Kidney glomerular epithelial cell (primary cell): ENCODE data around the gene KIAA0040.
A peak's percentile ranks its signal among the peaks of the same experiment; 100 is the strongest.

ENCODE experiments used
- DNase-seq: peaks from one replicate; lab custom pipeline; 2025; lab: John Stamatoyannopoulos, UW

KIAA0040 gene

GRCh38 chr1:175192630-175193526 lies at the start of gene KIAA0040:
KIAA0040 (minus strand) TSS chr1:175192776; CDS start chr1:175161013, 31,763 bp downstream.
- peak; percentile 60 for DNase-seq

GRCh38 chr1:175237389-175237788 lies 44.8 kb upstream of the KIAA0040 start:
- DNase-seq, result no peak

- no peak for DNase-seq
These were observed 42.1 kb upstream of the KIAA0040 start for GRCh38 chr1:175234639-175235038.

GRCh38 chr1:175232335-175232734 lies 39.8 kb upstream of the KIAA0040 start:
- no peak for DNase-seq

- no peak for DNase-seq
These were observed 33.2 kb upstream of the KIAA0040 start for GRCh38 chr1:175225805-175226129.

GRCh38 chr1:175222296-175222938 lies 29.8 kb upstream of the KIAA0040 start:
- DNase-seq, result peak; percentile 80

- DNase-seq, result peak; percentile 96
These were observed 29.1 kb upstream of the KIAA0040 start for GRCh38 chr1:175221557-175222175.

- DNase-seq, result no peak
These were observed 28.4 kb upstream of the KIAA0040 start for GRCh38 chr1:175220853-175221556.

GRCh38 chr1:175219774-175220173 lies 27.2 kb upstream of the KIAA0040 start:
- no peak for DNase-seq

GRCh38 chr1:175218786-175219434 lies 26.3 kb upstream of the KIAA0040 start:
- no peak for DNase-seq

GRCh38 chr1:175217721-175218531 lies 25.4 kb upstream of the KIAA0040 start:
- no peak for DNase-seq

- no peak for DNase-seq
These were observed 23.9 kb upstream of the KIAA0040 start for GRCh38 chr1:175216444-175216843.

- no peak for DNase-seq
These were observed 19.1 kb upstream of the KIAA0040 start for GRCh38 chr1:175211656-175212055.

GRCh38 chr1:175210744-175211143 lies 18.2 kb upstream of the KIAA0040 start:
- no peak for DNase-seq

- DNase-seq, result no peak
These were observed 16.9 kb upstream of the KIAA0040 start for GRCh38 chr1:175209493-175209921.

- no peak for DNase-seq
These were observed 16.4 kb upstream of the KIAA0040 start for GRCh38 chr1:175208773-175209492.

- no peak for DNase-seq
These were observed 15.4 kb upstream of the KIAA0040 start for GRCh38 chr1:175207971-175208370.

GRCh38 chr1:175206687-175207086 lies 14.1 kb upstream of the KIAA0040 start:
- no peak for DNase-seq

- DNase-seq, result no peak
These were observed 11.8 kb upstream of the KIAA0040 start for GRCh38 chr1:175204330-175204729.

GRCh38 chr1:175203570-175204068 lies 11.0 kb upstream of the KIAA0040 start:
- DNase-seq, result no peak
